Measurements from ENCODE around the gene SEMA3F.
A peak's percentile ranks its signal among the peaks of the same experiment; 100 is the strongest.

DNA sequence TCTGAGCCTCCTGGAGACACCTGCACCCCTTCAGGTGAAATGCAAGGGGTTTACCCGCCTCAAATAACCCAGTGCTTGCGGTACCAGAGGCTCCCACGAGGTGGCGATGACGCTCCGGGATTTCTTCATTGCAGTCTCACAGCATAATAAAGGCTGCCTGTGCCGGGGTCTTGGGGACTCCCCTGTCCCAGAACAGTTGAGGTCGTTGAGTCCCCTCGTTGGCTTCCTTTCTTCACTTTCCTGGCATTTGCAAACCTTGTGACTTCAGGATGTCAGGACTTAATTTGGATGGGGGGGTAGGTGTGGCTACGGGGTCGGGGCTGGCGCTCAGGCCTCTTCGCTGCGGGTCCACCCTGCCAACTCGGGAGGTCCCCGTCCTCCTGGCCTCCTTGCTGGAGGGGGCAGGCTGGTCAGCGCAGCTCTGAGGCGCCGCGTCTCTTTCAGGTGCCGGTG lies 37.6 kb downstream of the SEMA3F start:
- TF ChIP-seq, protein P1, sequence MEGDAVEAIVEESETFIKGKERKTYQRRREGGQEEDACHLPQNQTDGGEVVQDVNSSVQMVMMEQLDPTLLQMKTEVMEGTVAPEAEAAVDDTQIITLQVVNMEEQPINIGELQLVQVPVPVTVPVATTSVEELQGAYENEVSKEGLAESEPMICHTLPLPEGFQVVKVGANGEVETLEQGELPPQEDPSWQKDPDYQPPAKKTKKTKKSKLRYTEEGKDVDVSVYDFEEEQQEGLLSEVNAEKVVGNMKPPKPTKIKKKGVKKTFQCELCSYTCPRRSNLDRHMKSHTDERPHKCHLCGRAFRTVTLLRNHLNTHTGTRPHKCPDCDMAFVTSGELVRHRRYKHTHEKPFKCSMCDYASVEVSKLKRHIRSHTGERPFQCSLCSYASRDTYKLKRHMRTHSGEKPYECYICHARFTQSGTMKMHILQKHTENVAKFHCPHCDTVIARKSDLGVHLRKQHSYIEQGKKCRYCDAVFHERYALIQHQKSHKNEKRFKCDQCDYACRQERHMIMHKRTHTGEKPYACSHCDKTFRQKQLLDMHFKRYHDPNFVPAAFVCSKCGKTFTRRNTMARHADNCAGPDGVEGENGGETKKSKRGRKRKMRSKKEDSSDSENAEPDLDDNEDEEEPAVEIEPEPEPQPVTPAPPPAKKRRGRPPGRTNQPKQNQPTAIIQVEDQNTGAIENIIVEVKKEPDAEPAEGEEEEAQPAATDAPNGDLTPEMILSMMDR (IDR thresholded peaks at IDR 0.05; ENCODE audit: borderline replicate concordance, extremely low read depth, low read length, poor library complexity, severe bottlenecking): peak; percentile 98
- TF ChIP-seq EZH2 (IDR thresholded peaks at IDR 0.05; ENCODE audit: borderline replicate concordance, low read depth, low read length, severe bottlenecking): no peak

Measured in DND-41 (cell line).